Lung (tissue), 12 donors: ENCODE measurements around the gene ZNF678. TPM values are rescaled to one million over a fixed set of nuclear protein-coding genes. Genes with fewer than 3 reads are reported as not detected.
"Not testable (repeated sequence)": the region's sequence is repeated elsewhere in the genome, so short reads cannot be mapped to it uniquely, and the experiment has no call there.

Experiments used
- ATAC-seq: fragments of 200-7000 bp; cut with Tn5 transposase; one replicate; pipeline ENCODE4 v1.9.1; 2020; ENCODE audit warnings: moderate number of reproducible peaks; ENCODE audit not compliant: insufficient read depth, low FRiP score
- DNase-seq, 3 donors: peaks; one replicate each; pipeline ENCODE4 v3.0.0-alpha.2; 2013 to 2017
- H3K27ac ChIP-seq, 2 donors: one replicate each; pipeline ENCODE4 v1.5.1; 2013; ENCODE audit warnings: mild to moderate bottlenecking in 2 of 2, moderate library complexity in 2 of 2, control low read depth in 1 of 2, inconsistent platforms in 1 of 2, low read depth in 1 of 2, low read length in 1 of 2
- H3K27me3 ChIP-seq, 3 donors: one replicate each; pipeline ENCODE4 v1.5.1; 2013; ENCODE audit warnings: low read length in 2 of 3; ENCODE audit not compliant: control insufficient read depth in 3 of 3, insufficient read depth in 3 of 3
- H3K36me3 ChIP-seq, 4 donors: one replicate each; pipeline ENCODE4 v1.5.1; 2013; ENCODE audit warnings: low read length in 4 of 4, mild to moderate bottlenecking in 1 of 4, moderate library complexity in 1 of 4; ENCODE audit not compliant: control insufficient read depth in 4 of 4, insufficient read depth in 4 of 4
- H3K4me1 ChIP-seq, 5 donors: one replicate each; pipeline ENCODE4 v1.5.1; 2013; ENCODE audit warnings: low read length in 5 of 5, mild to moderate bottlenecking in 2 of 5, moderate library complexity in 1 of 5; ENCODE audit not compliant: control insufficient read depth in 5 of 5, insufficient read depth in 5 of 5
- H3K4me3 ChIP-seq: one replicate; pipeline ENCODE4 v1.5.1; 2013; ENCODE audit warnings: mild to moderate bottlenecking, control low read depth, moderate library complexity
- H3K9ac ChIP-seq, 2 donors: one replicate each; pipeline ENCODE4 v1.5.1; 2013; ENCODE audit warnings: low read length in 2 of 2, control low read depth in 1 of 2; ENCODE audit not compliant: insufficient read depth in 1 of 2
- H3K9me3 ChIP-seq, 4 donors: one replicate each; pipeline ENCODE4 v1.5.1; 2013; ENCODE audit warnings: low read length in 3 of 4, mild to moderate bottlenecking in 1 of 4, moderate library complexity in 1 of 4; ENCODE audit not compliant: control insufficient read depth in 4 of 4, insufficient read depth in 3 of 4
- CTCF ChIP-seq: IDR thresholded peaks from 2 replicates; pipeline ENCODE4 v1.5.1; 2012; ENCODE audit warnings: mild to moderate bottlenecking; ENCODE audit errors: control extremely low read depth, extremely low read depth
- WGBS, 2 donors: extraction: QIAGEN DNeasy Blood & Tissue Kit; methylation state at CpG; one replicate each; pipeline ENCODE4 v1.1.7; 2013; 5-methylcytosine and 5-hydroxymethylcytosine counted together
- polyA plus RNA-seq, 2 donors: library from polyadenylated mRNA; stranded (reverse); fragments of 200-250 nt; gene quantifications; one replicate each; pipeline ENCODE4 v1.2.1, GENCODE V29; 2013
- total RNA-seq, 2 donors: library from RNA; depleted of rRNA in 1 of 2; stranded (reverse); fragments of >200 nt in 1 of 2; gene quantifications; one replicate each; pipeline ENCODE4 v1.2.1, GENCODE V29; 2014 to 2021
- donor health status: control.
- donor health status: control.
- donor health status: Bipolar disorder and iron deficiency.
- donor health status: healthy.
- donor health status: DM: yes; HTN: yes; CAD: no.

ZNF678 gene
- total and polyA plus RNA-seq, 4 donors = 1.8 to 50.7 (median 4.7) TPM

GRCh38 chr1:227709451-227709850 is 146.1 kb downstream of the ZNF678 start:
- no peak for ATAC-seq
- no peaks in the 10 kb centered on the region for H3K27me3 ChIP-seq
- H3K36me3 ChIP-seq = no peaks in the 10 kb centered on the region
- no peak overlapping the region for H3K9ac ChIP-seq
- 82 to 88% methylated on average over 1 of the region's 1 CpG for WGBS, 2 donors
- TF ChIP-seq CTCF = no peak
- no peak for DNase-seq
- no peak overlapping the region for H3K4me3 ChIP-seq
- H3K9me3 ChIP-seq = peaks cover 0 to 11% (median 0%) of the 10 kb centered on the region in 4 donors
- no peak overlapping the region for H3K27ac ChIP-seq
- H3K4me1 ChIP-seq = no peaks in the 10 kb centered on the region

DNA sequence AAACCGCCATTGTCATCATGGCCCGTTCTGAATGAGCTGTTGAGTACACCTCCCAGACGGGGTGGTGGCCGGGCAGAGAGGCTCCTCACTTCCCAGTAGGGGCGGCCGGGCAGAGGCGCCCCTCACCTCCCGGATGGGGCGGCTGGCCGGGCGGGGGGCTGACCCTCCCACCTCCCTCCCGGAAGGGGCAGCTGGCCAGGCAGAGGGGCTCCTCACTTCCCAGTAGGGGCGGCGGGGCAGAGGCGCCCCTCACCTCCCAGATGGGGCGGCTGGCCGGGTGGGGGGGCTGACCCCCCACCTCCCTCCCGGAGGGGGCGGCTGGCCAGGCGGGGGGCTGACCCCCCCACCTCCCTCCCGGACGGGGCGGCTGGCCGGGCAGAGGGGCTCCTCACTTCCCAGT is 147.1 kb downstream of the ZNF678 start:
- H3K4me3 ChIP-seq, ATAC-seq, H3K4me1 ChIP-seq, DNase-seq, H3K27ac ChIP-seq, H3K36me3 ChIP-seq, H3K27me3 ChIP-seq, H3K9ac ChIP-seq: not testable (repeated sequence)
- peaks cover 0 to 11% (median 0%) of the 10 kb centered on the region in 4 donors for H3K9me3 ChIP-seq
- WGBS, 2 donors = 93 to 95% methylated on average over 11 to 22 of the region's 24 CpGs

- no peaks in the 10 kb centered on the region for H3K4me1 ChIP-seq
- TF ChIP-seq CTCF = no peak
- H3K27ac ChIP-seq = no peak overlapping the region
- peaks cover 0 to 11% (median 2%) of the 10 kb centered on the region in 4 donors for H3K9me3 ChIP-seq
- DNase-seq = no peak
- H3K4me3 ChIP-seq = no peak overlapping the region
- H3K36me3 ChIP-seq = no peaks in the 10 kb centered on the region
- H3K9ac ChIP-seq = no peak overlapping the region
- no peaks in the 10 kb centered on the region for H3K27me3 ChIP-seq
- ATAC-seq = no peak
Measured at GRCh38 chr1:227712648-227713047, 149.3 kb downstream of the ZNF678 start.

DNA sequence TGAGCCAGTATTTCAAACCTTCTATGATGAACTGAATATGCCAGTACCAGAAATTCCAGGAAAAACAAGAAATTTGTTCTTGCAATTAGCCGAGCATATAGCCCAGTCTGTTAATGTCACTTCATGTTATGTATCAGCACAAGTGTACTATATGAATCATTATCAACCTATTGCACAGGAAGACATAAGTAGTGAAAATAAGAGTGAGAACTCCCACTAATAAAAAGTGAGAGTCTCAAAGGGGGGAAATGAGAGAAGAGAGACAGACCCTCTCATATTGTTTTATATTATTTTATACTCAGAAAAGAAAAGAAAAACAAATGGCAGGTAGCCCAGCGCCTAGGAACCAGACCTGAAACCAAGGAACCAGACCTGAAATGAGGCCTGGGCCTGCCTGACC is 155.6 kb downstream of the ZNF678 start:
- no peaks in the 10 kb centered on the region for H3K36me3 ChIP-seq
- no peak for TF ChIP-seq CTCF
- H3K4me1 ChIP-seq = no peaks in the 10 kb centered on the region
- H3K9me3 ChIP-seq = peaks cover 0 to 22% (median 10%) of the 10 kb centered on the region in 4 donors
- H3K27ac ChIP-seq = no peak overlapping the region
- ATAC-seq = no peak
- DNase-seq = no peak
- WGBS, 2 donors = 79 to 82% methylated on average over 2 of the region's 2 CpGs
- no peak overlapping the region for H3K9ac ChIP-seq
- no peaks in the 10 kb centered on the region for H3K27me3 ChIP-seq
- no peak overlapping the region for H3K4me3 ChIP-seq
